Activated gamma-delta T cell (primary cell): Measurements from ENCODE around the gene TADA2B.

Experiments used
- DNase-seq: peaks from one replicate; lab custom pipeline; 2025; lab: John Stamatoyannopoulos, UW

TADA2B gene

GRCh38 chr4:7018281-7018680, 24.9 kb upstream of the TADA2B start:
- DNase-seq = no peak

GRCh38 chr4:7019367-7019766, 23.8 kb upstream of the TADA2B start:
- DNase-seq = no peak

GRCh38 chr4:7020290-7020689, 22.9 kb upstream of the TADA2B start:
- DNase-seq = no peak

GRCh38 chr4:7020856-7021255, 22.3 kb upstream of the TADA2B start:
- no peak for DNase-seq

DNA sequence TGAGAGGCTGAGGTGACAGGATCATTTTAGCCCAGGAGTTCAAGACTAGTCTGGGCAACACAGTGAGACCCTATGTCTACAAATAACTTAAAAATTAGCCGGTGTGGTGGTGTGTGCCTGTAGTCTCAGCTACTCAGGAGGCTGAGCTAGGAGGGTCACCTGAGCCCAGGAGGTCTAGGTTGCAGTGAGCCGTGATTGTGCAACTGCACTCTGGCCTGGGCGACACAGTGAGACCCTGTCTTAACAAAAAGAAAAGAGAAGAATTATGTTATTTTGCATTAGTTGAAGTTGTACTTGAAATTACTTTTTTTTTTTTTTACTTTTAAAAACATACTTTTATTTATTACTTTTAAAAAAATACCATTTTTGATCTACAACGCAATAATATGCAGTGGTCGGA, 21.8 kb upstream of the TADA2B start:
- no peak for DNase-seq

GRCh38 chr4:7021930-7022664, 21.1 kb upstream of the TADA2B start:
- DNase-seq = no peak

DNA sequence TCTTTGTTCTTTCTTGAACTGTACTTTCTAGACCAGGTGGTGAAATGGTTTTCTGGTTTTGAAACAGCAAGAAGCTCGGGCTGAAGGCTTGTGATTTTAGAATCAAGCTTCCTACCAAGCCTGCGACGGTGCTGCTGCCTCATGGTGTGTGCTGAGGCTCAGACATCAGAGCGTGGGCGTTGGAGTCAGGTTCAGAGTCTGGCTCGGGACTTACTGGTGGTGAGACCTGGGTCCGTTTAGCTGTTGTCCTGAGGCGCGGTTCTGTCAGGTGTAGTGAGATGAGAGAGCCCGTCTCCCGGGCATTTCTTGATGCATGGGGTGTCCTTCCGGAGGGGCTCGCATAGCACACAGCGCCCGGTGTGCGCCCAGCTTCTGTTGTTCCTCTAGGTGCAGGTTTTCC, 19.7 kb upstream of the TADA2B start:
- no peak for DNase-seq

DNA sequence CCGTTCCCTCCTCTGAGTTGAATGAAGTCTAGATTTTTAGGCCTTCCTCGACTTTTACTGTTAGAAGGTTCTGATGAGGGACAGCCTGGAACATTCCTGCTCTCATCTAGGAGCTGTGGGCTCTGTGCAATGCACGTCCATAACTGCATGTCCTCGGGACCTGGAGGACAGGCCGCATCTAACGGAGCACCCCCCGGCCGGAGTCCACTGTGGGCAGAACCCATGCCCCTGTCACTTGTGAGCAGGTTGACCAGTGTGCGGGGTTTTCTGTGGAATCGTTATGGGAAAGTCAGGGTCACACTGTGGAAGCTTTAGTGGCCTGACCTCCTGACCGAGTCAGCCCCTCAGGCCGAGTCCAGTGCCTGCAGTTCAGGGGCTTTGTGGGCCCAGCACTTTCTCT, 19.3 kb upstream of the TADA2B start:
- DNase-seq = no peak

- DNase-seq = no peak
These were observed 18.8 kb upstream of the TADA2B start for GRCh38 chr4:7024336-7024890.

GRCh38 chr4:7025040-7025602, 18.1 kb upstream of the TADA2B start:
- no peak for DNase-seq

DNA sequence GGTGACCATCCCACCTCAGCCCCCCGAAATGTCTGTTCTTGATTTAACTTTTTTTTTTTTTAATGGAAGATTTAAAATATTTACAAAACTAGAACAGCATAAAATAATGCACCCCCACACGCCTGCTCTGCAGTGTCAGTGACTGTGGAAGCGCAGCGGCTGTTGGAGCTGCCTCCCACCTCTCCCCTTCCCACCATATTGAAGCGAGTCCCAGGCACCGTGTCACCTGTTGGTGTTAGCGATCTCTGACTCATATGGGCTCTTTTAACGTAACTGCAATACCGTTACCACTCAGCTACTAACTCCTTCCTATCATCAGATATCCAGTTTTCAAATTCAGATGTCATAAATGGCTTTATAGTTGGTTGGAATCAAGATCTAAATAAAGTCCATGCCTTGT, 17.1 kb upstream of the TADA2B start:
- DNase-seq = no peak

DNA sequence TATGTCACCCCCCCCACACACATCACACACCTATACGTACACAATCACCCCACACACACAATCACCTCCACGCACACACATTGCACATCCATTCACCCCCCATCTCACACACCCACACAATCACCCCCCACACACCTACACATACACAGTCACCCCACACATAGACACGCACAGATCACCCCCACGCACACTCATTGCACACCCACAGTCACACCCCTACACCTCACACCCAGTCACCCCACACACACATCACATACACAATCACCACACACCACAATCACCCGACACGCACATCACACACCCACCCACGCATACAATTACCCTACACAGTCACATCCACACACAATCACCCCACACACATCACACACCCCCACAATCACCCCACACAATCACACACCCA, 15.9 kb upstream of the TADA2B start:
- DNase-seq = no peak

- DNase-seq = no peak
These were observed 15.3 kb upstream of the TADA2B start for GRCh38 chr4:7027913-7028312.

DNA sequence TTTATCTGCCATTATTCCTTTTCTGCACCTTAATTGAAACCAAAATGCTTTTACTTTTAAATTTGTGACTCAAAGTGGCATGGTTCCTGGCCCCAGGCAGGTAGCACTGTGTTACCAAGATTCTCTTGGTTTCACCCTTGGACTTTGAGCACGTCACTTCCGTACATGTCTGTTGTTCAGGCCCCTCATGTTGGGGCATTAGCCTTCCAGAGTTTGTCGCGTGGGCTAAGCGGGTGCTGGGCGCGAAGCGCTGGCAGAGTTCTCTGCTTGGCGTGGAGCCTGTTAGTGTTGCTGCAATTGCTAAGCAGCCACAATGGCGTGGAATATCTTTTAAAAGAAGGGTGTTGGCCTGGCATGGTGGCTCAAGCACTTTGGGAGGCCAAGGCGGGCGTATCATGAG, 14.0 kb upstream of the TADA2B start:
- DNase-seq = no peak

DNA sequence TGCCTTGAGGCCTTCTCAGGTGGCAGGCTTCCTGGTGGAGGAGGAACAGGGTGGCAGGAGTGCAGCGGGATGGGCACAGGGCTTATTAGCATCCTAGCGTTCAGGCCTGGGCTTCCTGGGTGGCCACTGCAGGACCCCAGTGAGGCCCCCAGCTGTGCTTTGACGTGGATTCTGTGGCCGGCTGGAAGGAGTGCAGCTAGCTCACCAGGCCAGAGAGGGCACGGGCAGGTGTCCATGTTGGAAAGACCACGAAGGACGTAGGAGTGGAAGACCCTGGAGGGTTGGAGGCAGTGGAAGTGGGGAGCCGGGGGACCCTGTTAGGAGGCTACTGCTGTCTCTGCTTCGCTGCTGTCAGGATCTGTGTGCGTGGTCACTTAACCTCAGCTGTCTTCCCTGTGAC, 13.3 kb upstream of the TADA2B start:
- DNase-seq = no peak

DNA sequence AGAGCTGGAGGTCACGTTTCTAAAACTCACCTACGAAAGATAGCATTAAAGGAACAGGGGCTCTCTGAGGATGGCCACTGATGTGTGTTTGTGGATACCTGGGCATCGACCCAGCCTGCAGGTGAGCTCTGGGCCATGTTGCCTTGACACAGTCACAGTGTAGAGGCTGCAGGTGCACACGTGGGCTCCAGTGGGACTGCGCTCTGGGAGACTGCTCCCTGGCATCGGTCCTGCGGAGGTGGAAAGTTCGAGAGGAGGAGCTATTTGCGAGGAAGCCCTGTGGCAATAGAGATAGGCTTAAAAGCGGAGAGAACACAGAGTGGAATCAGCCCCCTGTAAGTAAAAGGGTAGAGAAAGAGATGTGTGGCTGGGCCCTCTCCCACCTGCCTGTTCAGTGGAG, 12.3 kb upstream of the TADA2B start:
- DNase-seq = no peak

DNA sequence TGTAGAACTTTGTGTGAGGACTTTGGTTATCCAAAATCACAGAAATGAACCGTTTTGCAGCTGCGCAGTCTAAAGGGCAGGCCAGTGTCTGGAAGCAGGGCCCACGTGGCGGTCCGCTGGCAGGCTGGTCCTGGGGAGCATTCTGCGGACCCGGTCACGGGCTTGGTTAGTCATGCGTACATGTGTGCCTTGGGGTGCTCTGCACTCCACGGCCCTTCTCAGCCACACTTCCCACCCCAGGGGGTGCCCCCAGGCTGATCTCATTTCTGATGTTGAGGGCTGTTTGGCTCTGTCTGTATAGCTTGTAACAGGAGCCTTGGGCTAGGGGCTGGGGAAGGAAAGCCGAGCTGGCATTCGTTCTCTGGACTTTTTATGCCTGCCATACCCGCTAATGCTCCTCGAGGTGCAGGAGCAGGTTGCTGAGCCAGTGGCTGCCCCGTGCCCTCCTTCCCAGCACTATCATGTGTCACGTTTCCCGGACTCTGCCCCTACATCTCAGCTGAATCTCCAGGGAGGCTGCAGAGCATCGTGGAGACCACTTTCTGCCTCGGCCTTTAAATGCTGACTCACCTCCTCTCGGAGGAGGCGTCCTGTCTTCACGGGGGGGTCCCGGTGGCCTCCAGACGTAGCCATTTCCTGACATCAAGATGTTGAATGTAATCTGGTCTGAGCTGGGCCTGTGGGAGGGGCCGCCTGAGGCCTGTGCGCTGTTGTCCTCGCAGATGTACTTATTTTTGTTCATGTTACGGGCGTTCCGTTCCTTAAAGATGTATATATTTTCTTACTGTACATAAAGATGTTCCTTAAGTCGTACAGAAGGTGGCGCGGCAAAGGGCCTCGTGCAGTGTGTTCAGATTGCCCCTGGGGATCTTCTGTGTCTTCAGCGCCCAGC, 11.4 kb upstream of the TADA2B start:
- no peak for DNase-seq

DNA sequence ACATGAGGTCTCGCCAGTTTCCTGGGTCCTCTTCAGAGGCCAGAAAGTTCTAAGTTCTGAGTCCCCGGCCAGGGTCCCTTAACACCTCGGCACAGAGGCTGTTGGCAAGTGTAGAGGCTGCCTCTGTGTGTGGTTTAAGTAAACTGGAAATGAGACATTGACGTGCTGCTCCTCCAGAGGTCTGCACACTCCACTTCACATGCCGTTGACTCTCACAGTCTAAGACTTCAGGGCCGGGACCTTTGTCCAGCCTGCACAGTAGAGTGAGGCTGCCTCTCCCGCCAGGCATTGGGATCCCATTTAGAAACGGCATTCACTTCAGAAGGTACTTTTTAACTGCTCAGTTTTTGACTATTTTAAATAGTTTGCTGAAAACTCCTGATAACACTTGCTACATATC, 10.6 kb upstream of the TADA2B start:
- no peak for DNase-seq

GRCh38 chr4:7034262-7035081, 8.7 kb upstream of the TADA2B start:
- DNase-seq = no peak

DNA sequence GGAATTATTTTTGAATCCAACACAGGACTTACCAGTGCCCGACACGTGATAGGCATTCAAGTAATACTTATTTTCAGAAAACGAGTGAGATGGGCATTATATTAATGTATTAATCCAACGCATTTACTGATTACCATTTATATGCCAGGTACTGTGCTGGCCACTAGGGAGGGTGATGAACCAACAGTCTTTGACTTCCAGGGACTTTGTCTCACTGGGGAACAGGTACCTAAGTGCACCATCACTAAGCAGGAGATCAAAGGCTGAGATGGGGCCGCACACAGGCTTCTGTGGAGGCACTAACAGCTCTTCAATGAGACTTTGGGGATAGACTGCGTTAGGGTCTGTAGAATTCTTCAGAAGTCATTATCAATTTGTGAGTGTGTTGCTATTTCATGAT, 5.7 kb upstream of the TADA2B start:
- no peak for DNase-seq

DNA sequence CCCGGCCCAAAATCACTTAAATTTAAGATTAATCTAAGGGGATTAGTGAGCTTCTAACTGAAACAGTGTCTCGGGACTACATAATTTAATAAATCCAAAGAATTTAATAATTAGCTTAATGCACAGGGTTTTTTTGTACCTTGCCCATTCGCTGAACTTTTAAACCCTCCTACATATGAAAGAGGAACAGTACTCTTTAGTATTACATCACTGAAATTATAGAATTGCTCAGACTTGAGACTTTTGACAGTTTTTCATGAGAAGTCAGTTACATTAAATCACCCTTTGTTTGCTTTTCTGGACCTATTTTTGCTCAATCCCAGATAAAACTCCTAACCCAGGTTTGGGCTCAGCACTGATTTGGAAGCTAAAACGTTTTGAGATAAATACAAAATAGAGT, 2.4 kb upstream of the TADA2B start:
- DNase-seq = no peak

GRCh38 chr4:7041246-7041645, 1.9 kb upstream of the TADA2B start:
- DNase-seq = no peak
